Epithelial cell of prostate (primary cell): ENCODE measurements around the gene CCL2.

Experiments used
- DNase-seq: peaks from one replicate; pipeline ENCODE4 v3.0.0-alpha.2; 2011; ENCODE audit warnings: low read depth, low spot score
- H3K27ac ChIP-seq: fragments of 450-650 bp; 2 replicates; pipeline ENCODE4 v1.5.1; 2017; ENCODE audit warnings: mild to moderate bottlenecking

Gene CCL2

GRCh38 chr17:34306466-34306865 lies 51.4 kb downstream of the CCL2 start:
- H3K27ac ChIP-seq, result no peak overlapping the region
- no peak for DNase-seq
